ENCODE results near the gene GNAS-AS1. TPM values are rescaled to one million over a fixed set of nuclear protein-coding genes. Genes with fewer than 3 reads are reported as not detected.

Gene GNAS-AS1
- total and polyA plus RNA-seq, 2 donors = 0.32 to 0.76 TPM

DNA sequence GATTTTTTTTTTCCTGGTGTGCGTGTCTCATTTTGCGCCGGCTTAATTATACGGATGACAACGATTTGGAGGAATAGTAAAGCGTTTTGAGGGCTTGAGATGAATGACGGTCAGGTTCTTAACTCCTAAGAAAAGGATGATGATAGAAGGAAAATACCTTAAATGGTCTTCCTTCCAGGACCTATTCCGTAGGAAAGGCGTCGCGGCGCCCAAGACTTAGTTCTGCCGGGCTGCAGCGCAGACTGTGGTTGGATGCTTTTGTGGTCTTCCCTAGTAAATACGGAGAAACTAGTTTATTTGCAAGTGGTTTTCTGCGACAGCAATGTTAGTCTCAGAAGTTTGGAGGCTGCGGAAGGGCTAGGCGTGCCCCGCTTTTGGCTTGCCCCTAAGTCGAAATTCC, 8.4 kb downstream of the GNAS-AS1 start:
- H3K4me3 ChIP-seq (ENCODE audit: low read length in 2 of 2) = no peak overlapping the region
- H3K4me1 ChIP-seq (ENCODE audit: control insufficient read depth in 2 of 2, insufficient read depth in 2 of 2, low read length in 2 of 2) = peaks cover 0 to 3% of the 10 kb centered on the region in 2 donors
- H3K36me3 ChIP-seq (ENCODE audit: control insufficient read depth in 2 of 2, insufficient read depth in 2 of 2, low read length in 1 of 2) = peaks cover 0 to 5% of the 10 kb centered on the region in 2 donors
- no peak overlapping the region for H3K27ac ChIP-seq (ENCODE audit: low read depth in 1 of 2, low read length in 1 of 2)
- DNase-seq (ENCODE audit: low read depth in 6 of 9, low spot score in 9 of 9) = no peak
- peaks cover 0 to 5% of the 10 kb centered on the region in 2 donors for H3K9me3 ChIP-seq (ENCODE audit: control insufficient read depth in 2 of 2, insufficient read depth in 1 of 2, low read length in 1 of 2)
- 55% methylated on average over 20 of the region's 20 CpGs for WGBS
- H3K27me3 ChIP-seq (ENCODE audit: control insufficient read depth in 2 of 2, insufficient read depth in 1 of 2, low read length in 1 of 2) = peaks cover 41 to 83% of the 10 kb centered on the region in 2 donors

DNA sequence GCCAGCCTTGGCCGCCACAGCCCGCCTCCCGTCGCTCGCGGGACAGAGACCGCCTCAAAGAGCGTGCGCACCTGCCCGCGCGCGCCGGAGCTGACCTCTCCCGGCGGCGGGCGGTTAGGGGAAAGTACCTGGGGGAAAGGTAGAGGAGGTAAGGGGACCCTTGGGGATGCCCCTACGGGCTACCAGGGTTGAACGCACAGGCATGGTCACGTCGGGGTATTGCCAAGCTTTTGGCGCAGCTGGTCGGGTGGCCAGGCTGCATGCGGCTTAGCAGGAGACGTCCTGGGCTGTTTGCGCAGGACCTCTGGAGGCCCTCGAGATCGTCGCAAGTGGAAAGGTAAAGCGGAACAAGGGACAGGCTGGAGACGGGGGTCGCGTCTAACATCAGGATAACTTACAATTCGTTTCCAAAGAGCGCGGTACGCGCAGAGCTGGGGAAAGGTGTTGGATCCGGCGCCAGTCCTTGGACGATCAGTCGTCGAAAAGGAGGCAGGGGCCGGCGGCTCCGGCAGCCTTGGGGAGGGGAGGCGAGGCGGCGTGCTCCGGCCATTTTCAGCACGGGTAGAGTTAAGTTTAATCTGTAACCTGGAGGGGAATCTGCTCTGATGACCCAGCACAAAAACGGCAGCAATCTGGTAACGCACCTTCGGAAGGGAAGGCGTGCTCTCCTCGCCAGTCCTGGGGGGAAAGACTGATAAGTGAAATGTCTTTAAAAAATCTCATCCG, 9.0 kb downstream of the GNAS-AS1 start:
- DNase-seq (ENCODE audit: low read depth in 6 of 9, low spot score in 9 of 9) = no peak
- Histone ChIP-seq H3K4me1 (ENCODE audit: control insufficient read depth in 2 of 2, insufficient read depth in 2 of 2, low read length in 2 of 2) (no peaks in the 10 kb centered on the region), H3K4me3 (ENCODE audit: low read length in 2 of 2) (no peak overlapping the region), H3K27me3 (ENCODE audit: control insufficient read depth in 2 of 2, insufficient read depth in 1 of 2, low read length in 1 of 2) (peaks cover 41 to 78% of the 10 kb centered on the region in 2 donors), H3K9me3 (ENCODE audit: control insufficient read depth in 2 of 2, insufficient read depth in 1 of 2, low read length in 1 of 2) (peaks cover 0 to 5% of the 10 kb centered on the region in 2 donors), H3K27ac (ENCODE audit: low read depth in 1 of 2, low read length in 1 of 2) (no peak overlapping the region), H3K36me3 (ENCODE audit: control insufficient read depth in 2 of 2, insufficient read depth in 2 of 2, low read length in 1 of 2) (peaks cover 0 to 5% of the 10 kb centered on the region in 2 donors)
- 61% methylated on average over 58 of the region's 58 CpGs for WGBS

DNA sequence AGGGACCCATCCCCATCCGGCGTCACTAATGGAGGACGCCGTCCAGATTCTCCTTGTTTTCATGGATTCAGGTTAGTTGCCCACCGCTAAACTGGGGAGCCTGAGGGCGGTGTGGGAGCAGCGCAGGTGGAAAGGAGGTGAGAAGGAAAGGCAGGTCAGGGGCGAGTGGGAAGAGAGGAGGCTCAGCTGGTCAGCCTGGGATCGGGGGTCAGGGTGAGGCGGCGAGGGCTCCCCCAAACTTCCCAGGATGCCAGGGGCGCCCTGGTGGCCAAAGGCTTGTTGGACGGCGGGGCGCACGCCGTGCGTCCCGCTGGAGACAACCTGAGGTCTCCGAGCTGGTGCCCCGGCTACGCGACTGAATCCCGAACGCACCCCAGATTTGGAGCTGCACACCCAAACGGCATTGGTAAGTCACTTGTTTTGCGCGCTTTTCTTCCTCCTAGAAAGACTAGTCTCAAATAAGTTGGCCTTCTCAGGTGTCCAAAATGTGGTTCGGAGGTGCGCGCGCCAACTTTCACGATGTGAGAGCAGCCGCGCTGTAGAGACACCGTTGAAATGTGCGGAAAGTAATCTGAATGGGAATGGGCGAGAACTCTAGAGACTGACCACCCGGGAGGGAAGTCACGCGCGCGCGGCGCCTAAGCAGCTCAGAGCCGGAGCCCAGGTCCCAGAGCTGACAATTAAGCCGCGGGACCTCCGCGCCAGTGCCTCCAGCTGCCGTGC, 9.7 kb downstream of the GNAS-AS1 start:
- no peak for DNase-seq (ENCODE audit: low read depth in 6 of 9, low spot score in 9 of 9)
- H3K27ac ChIP-seq (ENCODE audit: low read depth in 1 of 2, low read length in 1 of 2) = no peak overlapping the region
- peaks cover 41 to 73% of the 10 kb centered on the region in 2 donors for H3K27me3 ChIP-seq (ENCODE audit: control insufficient read depth in 2 of 2, insufficient read depth in 1 of 2, low read length in 1 of 2)
- no peak overlapping the region for H3K4me3 ChIP-seq (ENCODE audit: low read length in 2 of 2)
- peaks cover 0 to 5% of the 10 kb centered on the region in 2 donors for H3K36me3 ChIP-seq (ENCODE audit: control insufficient read depth in 2 of 2, insufficient read depth in 2 of 2, low read length in 1 of 2)
- H3K9me3 ChIP-seq (ENCODE audit: control insufficient read depth in 2 of 2, insufficient read depth in 1 of 2, low read length in 1 of 2) = peaks cover 0 to 5% of the 10 kb centered on the region in 2 donors
- WGBS = 55% methylated on average over 51 of the region's 51 CpGs
- no peaks in the 10 kb centered on the region for H3K4me1 ChIP-seq (ENCODE audit: control insufficient read depth in 2 of 2, insufficient read depth in 2 of 2, low read length in 2 of 2)

DNA sequence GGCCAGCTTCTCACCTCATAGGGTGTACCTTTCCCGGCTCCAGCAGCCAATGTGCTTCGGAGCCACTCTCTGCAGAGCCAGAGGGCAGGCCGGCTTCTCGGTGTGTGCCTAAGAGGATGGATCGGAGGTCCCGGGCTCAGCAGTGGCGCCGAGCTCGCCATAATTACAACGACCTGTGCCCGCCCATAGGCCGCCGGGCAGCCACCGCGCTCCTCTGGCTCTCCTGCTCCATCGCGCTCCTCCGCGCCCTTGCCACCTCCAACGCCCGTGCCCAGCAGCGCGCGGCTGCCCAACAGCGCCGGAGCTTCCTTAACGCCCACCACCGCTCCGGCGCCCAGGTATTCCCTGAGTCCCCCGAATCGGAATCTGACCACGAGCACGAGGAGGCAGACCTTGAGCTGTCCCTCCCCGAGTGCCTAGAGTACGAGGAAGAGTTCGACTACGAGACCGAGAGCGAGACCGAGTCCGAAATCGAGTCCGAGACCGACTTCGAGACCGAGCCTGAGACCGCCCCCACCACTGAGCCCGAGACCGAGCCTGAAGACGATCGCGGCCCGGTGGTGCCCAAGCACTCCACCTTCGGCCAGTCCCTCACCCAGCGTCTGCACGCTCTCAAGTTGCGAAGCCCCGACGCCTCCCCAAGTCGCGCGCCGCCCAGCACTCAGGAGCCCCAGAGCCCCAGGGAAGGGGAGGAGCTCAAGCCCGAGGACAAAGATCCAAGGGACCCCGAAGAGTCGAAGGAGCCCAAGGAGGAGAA, 10.5 kb downstream of the GNAS-AS1 start:
- H3K27me3 ChIP-seq (ENCODE audit: control insufficient read depth in 2 of 2, insufficient read depth in 1 of 2, low read length in 1 of 2) = peaks cover 41 to 68% of the 10 kb centered on the region in 2 donors
- peaks cover 0 to 5% of the 10 kb centered on the region in 2 donors for H3K9me3 ChIP-seq (ENCODE audit: control insufficient read depth in 2 of 2, insufficient read depth in 1 of 2, low read length in 1 of 2)
- 51% methylated on average over 67 of the region's 67 CpGs for WGBS
- no peak overlapping the region for H3K27ac ChIP-seq (ENCODE audit: low read depth in 1 of 2, low read length in 1 of 2)
- DNase-seq (ENCODE audit: low read depth in 6 of 9, low spot score in 9 of 9) = no peak
- no peaks in the 10 kb centered on the region for H3K4me1 ChIP-seq (ENCODE audit: control insufficient read depth in 2 of 2, insufficient read depth in 2 of 2, low read length in 2 of 2)
- H3K4me3 ChIP-seq (ENCODE audit: low read length in 2 of 2) = no peak overlapping the region
- peaks cover 0 to 5% of the 10 kb centered on the region in 2 donors for H3K36me3 ChIP-seq (ENCODE audit: control insufficient read depth in 2 of 2, insufficient read depth in 2 of 2, low read length in 1 of 2)

DNA sequence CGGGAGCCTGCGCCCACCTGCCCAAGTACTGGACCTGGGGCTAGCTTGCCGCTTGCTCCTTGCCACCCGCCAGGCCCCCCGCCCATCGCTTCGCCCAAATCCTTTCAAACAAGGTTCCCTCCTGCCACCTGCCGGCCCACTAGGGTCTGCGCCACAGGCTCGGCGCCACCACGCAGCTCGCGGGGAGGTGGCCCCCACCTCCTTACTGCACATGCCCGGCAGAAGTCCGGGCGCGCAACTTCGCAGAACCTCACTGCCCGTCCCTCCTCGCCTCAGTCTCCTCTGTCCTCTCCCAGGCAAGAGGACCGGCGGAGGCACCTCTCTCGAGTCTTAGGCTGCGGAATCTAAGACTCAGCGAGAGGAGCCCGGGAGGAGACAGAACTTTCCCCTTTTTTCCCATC, 11.2 kb downstream of the GNAS-AS1 start:
- Histone ChIP-seq H3K9me3 (ENCODE audit: control insufficient read depth in 2 of 2, insufficient read depth in 1 of 2, low read length in 1 of 2) (peaks cover 0 to 5% of the 10 kb centered on the region in 2 donors), H3K4me1 (ENCODE audit: control insufficient read depth in 2 of 2, insufficient read depth in 2 of 2, low read length in 2 of 2) (no peaks in the 10 kb centered on the region), H3K27me3 (ENCODE audit: control insufficient read depth in 2 of 2, insufficient read depth in 1 of 2, low read length in 1 of 2) (peaks cover 41 to 62% of the 10 kb centered on the region in 2 donors), H3K4me3 (ENCODE audit: low read length in 2 of 2) (no peak overlapping the region), H3K36me3 (ENCODE audit: control insufficient read depth in 2 of 2, insufficient read depth in 2 of 2, low read length in 1 of 2) (peaks cover 0 to 5% of the 10 kb centered on the region in 2 donors), H3K27ac (ENCODE audit: low read depth in 1 of 2, low read length in 1 of 2) (no peak overlapping the region)
- 51% methylated on average over 27 of the region's 27 CpGs for WGBS
- DNase-seq (ENCODE audit: low read depth in 6 of 9, low spot score in 9 of 9) = no peak

DNA sequence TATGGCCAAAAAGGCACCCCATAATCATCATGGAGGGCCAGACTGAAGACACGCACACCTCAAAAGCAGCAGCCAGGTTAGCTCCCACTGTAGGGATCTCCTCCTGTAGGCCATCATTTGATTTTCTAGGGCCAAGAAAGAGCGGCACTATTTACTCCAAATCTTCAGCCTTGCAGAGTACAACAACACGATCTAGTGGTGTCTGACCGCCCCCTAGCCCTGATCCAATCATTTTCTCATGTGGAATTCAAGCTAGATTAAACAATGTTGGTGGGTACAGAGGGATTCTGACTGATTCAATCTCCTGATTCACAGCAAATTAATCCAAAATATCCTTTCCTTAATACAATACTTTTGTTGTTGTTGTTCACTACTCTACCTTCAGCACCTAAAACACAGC, 12.5 kb downstream of the GNAS-AS1 start:
- no peak overlapping the region for H3K4me3 ChIP-seq (ENCODE audit: low read length in 2 of 2)
- DNase-seq (ENCODE audit: low read depth in 6 of 9, low spot score in 9 of 9) = no peak
- H3K9me3 ChIP-seq (ENCODE audit: control insufficient read depth in 2 of 2, insufficient read depth in 1 of 2, low read length in 1 of 2) = peaks cover 0 to 5% of the 10 kb centered on the region in 2 donors
- no peaks in the 10 kb centered on the region for H3K4me1 ChIP-seq (ENCODE audit: control insufficient read depth in 2 of 2, insufficient read depth in 2 of 2, low read length in 2 of 2)
- WGBS = 82% methylated on average over 4 of the region's 4 CpGs
- H3K36me3 ChIP-seq (ENCODE audit: control insufficient read depth in 2 of 2, insufficient read depth in 2 of 2, low read length in 1 of 2) = peaks cover 0 to 5% of the 10 kb centered on the region in 2 donors
- peaks cover 36 to 58% of the 10 kb centered on the region in 2 donors for H3K27me3 ChIP-seq (ENCODE audit: control insufficient read depth in 2 of 2, insufficient read depth in 1 of 2, low read length in 1 of 2)
- no peak overlapping the region for H3K27ac ChIP-seq (ENCODE audit: low read depth in 1 of 2, low read length in 1 of 2)

DNA sequence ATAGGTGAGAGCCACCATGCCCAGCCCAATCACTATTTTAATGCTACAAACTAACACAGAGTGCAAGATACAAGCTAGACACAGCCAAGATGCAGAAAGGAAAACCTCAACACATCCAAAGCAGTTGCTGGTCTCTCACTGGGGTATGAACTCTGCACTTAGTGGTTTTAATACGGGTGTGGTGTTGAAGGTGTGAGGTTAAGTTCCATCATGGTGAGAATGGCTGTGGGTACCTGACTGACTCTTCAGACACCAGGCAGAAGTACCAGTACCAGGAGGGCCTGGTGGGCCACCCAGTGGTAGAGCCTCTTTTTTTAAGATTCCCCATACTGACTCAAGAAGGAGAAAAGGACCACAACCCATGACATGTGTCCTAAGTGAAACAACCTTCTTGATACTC, 13.0 kb downstream of the GNAS-AS1 start:
- no peaks in the 10 kb centered on the region for H3K4me1 ChIP-seq (ENCODE audit: control insufficient read depth in 2 of 2, insufficient read depth in 2 of 2, low read length in 2 of 2)
- DNase-seq (ENCODE audit: low read depth in 6 of 9, low spot score in 9 of 9) = no peak
- no peak overlapping the region for H3K4me3 ChIP-seq (ENCODE audit: low read length in 2 of 2)
- peaks cover 0 to 5% of the 10 kb centered on the region in 2 donors for H3K9me3 ChIP-seq (ENCODE audit: control insufficient read depth in 2 of 2, insufficient read depth in 1 of 2, low read length in 1 of 2)
- peaks cover 34 to 53% of the 10 kb centered on the region in 2 donors for H3K27me3 ChIP-seq (ENCODE audit: control insufficient read depth in 2 of 2, insufficient read depth in 1 of 2, low read length in 1 of 2)
- WGBS = 92% methylated on average over 1 of the region's 1 CpG
- no peak overlapping the region for H3K27ac ChIP-seq (ENCODE audit: low read depth in 1 of 2, low read length in 1 of 2)
- H3K36me3 ChIP-seq (ENCODE audit: control insufficient read depth in 2 of 2, insufficient read depth in 2 of 2, low read length in 1 of 2) = peaks cover 0 to 5% of the 10 kb centered on the region in 2 donors

DNA sequence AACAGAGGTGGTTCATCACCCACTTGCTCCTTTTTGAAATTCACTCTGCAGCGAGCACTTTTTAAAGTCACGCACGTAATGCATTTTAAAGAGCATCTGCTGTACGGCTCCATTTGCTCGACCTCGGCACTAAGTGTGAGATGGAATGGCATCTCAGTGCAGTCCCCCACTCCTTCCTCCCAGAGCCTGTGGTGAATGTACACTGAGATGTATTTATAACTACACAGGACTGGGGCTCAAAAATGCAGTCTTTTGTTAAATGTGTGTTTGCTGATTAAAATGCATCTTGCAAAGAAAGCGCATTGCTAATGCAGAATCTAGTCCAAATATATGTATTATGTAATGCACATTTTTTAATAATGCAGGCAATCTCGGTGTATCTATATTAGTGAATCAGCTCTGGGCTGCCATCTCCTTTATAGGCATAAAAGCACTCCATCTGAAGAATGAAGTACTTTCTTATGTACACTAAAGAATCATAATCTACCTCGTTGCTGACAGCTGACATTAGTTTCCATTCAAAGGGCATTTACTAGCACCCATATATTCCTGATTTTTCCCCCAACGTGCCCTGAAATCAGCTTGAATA, 14.0 kb downstream of the GNAS-AS1 start:
- H3K9me3 ChIP-seq (ENCODE audit: control insufficient read depth in 2 of 2, insufficient read depth in 1 of 2, low read length in 1 of 2) = peaks cover 0 to 5% of the 10 kb centered on the region in 2 donors
- peaks cover 0 to 2% of the 10 kb centered on the region in 2 donors for H3K36me3 ChIP-seq (ENCODE audit: control insufficient read depth in 2 of 2, insufficient read depth in 2 of 2, low read length in 1 of 2)
- DNase-seq (ENCODE audit: low read depth in 6 of 9, low spot score in 9 of 9) = no peak
- no peak overlapping the region for H3K27ac ChIP-seq (ENCODE audit: low read depth in 1 of 2, low read length in 1 of 2)
- no peaks in the 10 kb centered on the region for H3K4me1 ChIP-seq (ENCODE audit: control insufficient read depth in 2 of 2, insufficient read depth in 2 of 2, low read length in 2 of 2)
- WGBS = 94% methylated on average over 10 of the region's 10 CpGs
- H3K4me3 ChIP-seq (ENCODE audit: low read length in 2 of 2) = no peak overlapping the region
- H3K27me3 ChIP-seq (ENCODE audit: control insufficient read depth in 2 of 2, insufficient read depth in 1 of 2, low read length in 1 of 2) = peaks cover 27 to 43% of the 10 kb centered on the region in 2 donors
